Liver (tissue), 9 donors: ENCODE data around the gene CCR6. TPM values are rescaled to one million over a fixed set of nuclear protein-coding genes. Genes with fewer than 3 reads are reported as not detected.

Experiments
- DNase-seq: peaks from one replicate; pipeline ENCODE4 v3.0.0-alpha.2; 2017; ENCODE audit warnings: low spot score
- H3K27ac ChIP-seq, 2 donors: one replicate each; pipeline ENCODE4 v1.7.0; 2013; ENCODE audit warnings: inconsistent platforms in 2 of 2, low read length in 2 of 2, control low read depth in 1 of 2, low read depth in 1 of 2, mild to moderate bottlenecking in 1 of 2
- H3K27me3 ChIP-seq, 4 donors: one replicate each; pipeline versions ENCODE4 v1.6.1 to v1.7.0; 2013; ENCODE audit warnings: low read length in 3 of 4, inconsistent platforms in 1 of 4, mild to moderate bottlenecking in 1 of 4, moderate library complexity in 1 of 4; ENCODE audit not compliant: control insufficient read depth in 4 of 4, insufficient read depth in 4 of 4
- H3K36me3 ChIP-seq, 4 donors: one replicate each; pipeline versions ENCODE4 v1.6.1 to v1.7.0; 2013; ENCODE audit warnings: low read length in 3 of 4, mild to moderate bottlenecking in 3 of 4, low read depth in 1 of 4, moderate library complexity in 1 of 4; ENCODE audit not compliant: control insufficient read depth in 4 of 4, insufficient read depth in 3 of 4
- H3K4me1 ChIP-seq, 4 donors: one replicate each; pipeline versions ENCODE4 v1.6.1 to v1.7.0; 2013; ENCODE audit warnings: low read length in 3 of 4, mild to moderate bottlenecking in 3 of 4, moderate library complexity in 1 of 4; ENCODE audit not compliant: control insufficient read depth in 4 of 4, insufficient read depth in 4 of 4
- H3K4me3 ChIP-seq, 3 donors: one replicate each; pipeline versions ENCODE4 v1.6.1 to v1.7.0; 2013; ENCODE audit warnings: low read length in 3 of 3, control low read depth in 1 of 3, low read depth in 1 of 3, mild to moderate bottlenecking in 1 of 3
- H3K9ac ChIP-seq, 2 donors: one replicate each; pipeline ENCODE4 v1.7.0; 2013; ENCODE audit warnings: low read length in 2 of 2, mild to moderate bottlenecking in 2 of 2, moderate library complexity in 2 of 2, control low read depth in 1 of 2, low read depth in 1 of 2
- H3K9me3 ChIP-seq, 4 donors: one replicate each; pipeline versions ENCODE4 v1.6.1 to v1.7.0; 2013; ENCODE audit warnings: low read length in 3 of 4; ENCODE audit not compliant: control insufficient read depth in 4 of 4
- EGR1 ChIP-seq, 2 donors: IDR thresholded peaks; 2 replicates each; pipeline ENCODE4 v1.6.1; 2016 to 2018; ENCODE audit warnings: antibody characterized with exemption in 2 of 2, low read depth in 2 of 2
- FOXA1 ChIP-seq: IDR thresholded peaks from 2 replicates; pipeline ENCODE4 v1.6.1; 2016; ENCODE audit warnings: antibody characterized with exemption
- FOXA2 ChIP-seq: IDR thresholded peaks from 2 replicates; pipeline ENCODE4 v1.6.1; 2016; ENCODE audit warnings: antibody characterized with exemption
- HNF4G ChIP-seq: IDR thresholded peaks from 2 replicates; pipeline ENCODE4 v1.6.1; 2016; ENCODE audit warnings: antibody characterized with exemption
- JUND ChIP-seq, 2 donors: IDR thresholded peaks; 2 replicates each; pipeline ENCODE4 v1.6.1; 2016; ENCODE audit warnings: antibody characterized with exemption in 2 of 2
- NR2F2 ChIP-seq: IDR thresholded peaks from 2 replicates; pipeline ENCODE4 v1.6.1; 2016; ENCODE audit warnings: antibody characterized with exemption
- RAD21 ChIP-seq, 2 donors: IDR thresholded peaks; 2 replicates each; pipeline ENCODE4 v1.6.1; 2016; ENCODE audit warnings: antibody characterized with exemption in 2 of 2, mild to moderate bottlenecking in 2 of 2
- RXRA ChIP-seq, 2 donors: IDR thresholded peaks; 2 replicates each; pipeline ENCODE4 v1.6.1; 2017 to 2018; ENCODE audit warnings: antibody characterized with exemption in 2 of 2, mild to moderate bottlenecking in 1 of 2
- SP1 ChIP-seq: IDR thresholded peaks from 2 replicates; pipeline ENCODE4 v1.6.1; 2018; ENCODE audit warnings: antibody characterized with exemption, mild to moderate bottlenecking
- TAF1 ChIP-seq: conservative IDR thresholded peaks from 2 replicates; pipeline ENCODE4 v1.6.1; 2016; ENCODE audit warnings: antibody characterized with exemption, mild to moderate bottlenecking
- YY1 ChIP-seq: IDR thresholded peaks from 2 replicates; pipeline ENCODE4 v1.6.1; 2016; ENCODE audit warnings: antibody characterized with exemption, mild to moderate bottlenecking
- WGBS: extraction: QIAGEN DNeasy Blood & Tissue Kit; methylation state at CpG from one replicate; pipeline ENCODE4 v1.1.7; 2013; 5-methylcytosine and 5-hydroxymethylcytosine counted together
- polyA plus RNA-seq, 2 donors: library from polyadenylated mRNA; stranded (reverse) in 1 of 2; unstranded in 1 of 2; fragments of 200-250 nt in 1 of 2; fragments of >200 nt in 1 of 2; fragmentation: Nextera tagmentation in 1 of 2; extraction: Ambion mirVana in 1 of 2; gene quantifications; one replicate each; pipeline versions ENCODE4 v1.2.1 to v1.2.3, GENCODE V29; 2013 to 2015
- total RNA-seq, 2 donors: library from RNA; depleted of rRNA; stranded (reverse); fragments of >200 nt; gene quantifications; one replicate each; pipeline ENCODE4 v1.2.3, GENCODE V29; 2014
- TF ChIP-seq, protein P1 (sequence below): IDR thresholded peaks from 2 replicates; pipeline ENCODE4 v1.6.1; 2016; ENCODE audit warnings: antibody characterized with exemption
- TF ChIP-seq, protein P2 (sequence below): IDR thresholded peaks from 2 replicates; pipeline ENCODE4 v1.6.1; 2016; ENCODE audit warnings: antibody characterized with exemption
- TF ChIP-seq, protein P3 (sequence below): IDR thresholded peaks from 2 replicates; pipeline ENCODE4 v1.6.1; 2016; ENCODE audit warnings: antibody characterized with exemption, mild to moderate bottlenecking
- donor health status: healthy.
- donor health status: healthy.
- donor health status: healthy.
- donor health status: healthy.
- donor health status: healthy.

The CCR6 gene
- total and polyA plus RNA-seq, 4 donors, result 0.02 to 8.4 TPM; not detected in 2

DNA sequence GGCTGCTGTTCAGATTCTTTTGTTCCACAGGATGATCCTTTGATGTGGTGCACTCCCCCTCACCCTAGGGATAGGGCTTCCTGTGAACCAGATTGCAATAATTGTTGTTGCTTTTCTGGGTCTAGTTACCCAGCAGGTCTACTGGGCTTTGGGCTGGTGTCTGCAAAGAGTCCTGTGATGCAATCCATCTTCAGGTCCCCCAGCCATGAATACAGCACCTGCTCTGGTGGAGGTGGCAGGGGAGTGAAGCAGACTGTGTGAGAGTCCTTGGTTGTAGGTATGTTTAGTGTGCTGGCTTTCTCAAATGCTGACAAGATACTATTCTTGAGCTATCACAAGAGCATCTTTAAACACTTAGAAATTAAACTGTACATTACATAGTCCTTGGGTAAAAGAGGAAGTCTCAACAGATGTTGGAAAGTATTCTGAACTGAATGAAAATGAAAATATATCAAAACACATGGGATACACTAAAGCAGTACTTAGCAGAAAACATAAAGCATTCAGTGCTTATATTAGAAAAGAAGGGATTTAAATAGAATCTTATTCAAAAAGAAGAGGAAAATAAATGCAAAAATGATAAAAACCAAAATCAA lies 49.1 kb upstream of the CCR6 start:
- DNase-seq, result no peak
- Histone ChIP-seq H3K9me3 (peaks cover 0 to 3% (median 2%) of the 10 kb centered on the region in 4 donors), H3K27ac (no peak overlapping the region), H3K36me3 (no peaks in the 10 kb centered on the region), H3K4me1 (no peaks in the 10 kb centered on the region), H3K4me3 (no peak overlapping the region), H3K9ac (no peak overlapping the region), H3K27me3 (no peaks in the 10 kb centered on the region)
- TF ChIP-seq YY1 (no peak), EGR1 (IDR thresholded peaks at IDR 0.05; ENCODE audit: low read depth in 2 of 2) (no peak), SP1 (no peak), HNF4G (no peak), RAD21 (IDR thresholded peaks at IDR 0.05) (no peak), FOXA1 (no peak), RXRA (IDR thresholded peaks at IDR 0.05) (no peak), JUND (IDR thresholded peaks at IDR 0.05) (no peak), TAF1 (no peak), FOXA2 (no peak), NR2F2 (no peak)
- TF ChIP-seq, protein P1, sequence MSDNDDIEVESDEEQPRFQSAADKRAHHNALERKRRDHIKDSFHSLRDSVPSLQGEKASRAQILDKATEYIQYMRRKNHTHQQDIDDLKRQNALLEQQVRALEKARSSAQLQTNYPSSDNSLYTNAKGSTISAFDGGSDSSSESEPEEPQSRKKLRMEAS, result no peak
- TF ChIP-seq, protein P2, sequence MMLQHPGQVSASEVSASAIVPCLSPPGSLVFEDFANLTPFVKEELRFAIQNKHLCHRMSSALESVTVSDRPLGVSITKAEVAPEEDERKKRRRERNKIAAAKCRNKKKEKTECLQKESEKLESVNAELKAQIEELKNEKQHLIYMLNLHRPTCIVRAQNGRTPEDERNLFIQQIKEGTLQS, result no peak
- TF ChIP-seq, protein P3, sequence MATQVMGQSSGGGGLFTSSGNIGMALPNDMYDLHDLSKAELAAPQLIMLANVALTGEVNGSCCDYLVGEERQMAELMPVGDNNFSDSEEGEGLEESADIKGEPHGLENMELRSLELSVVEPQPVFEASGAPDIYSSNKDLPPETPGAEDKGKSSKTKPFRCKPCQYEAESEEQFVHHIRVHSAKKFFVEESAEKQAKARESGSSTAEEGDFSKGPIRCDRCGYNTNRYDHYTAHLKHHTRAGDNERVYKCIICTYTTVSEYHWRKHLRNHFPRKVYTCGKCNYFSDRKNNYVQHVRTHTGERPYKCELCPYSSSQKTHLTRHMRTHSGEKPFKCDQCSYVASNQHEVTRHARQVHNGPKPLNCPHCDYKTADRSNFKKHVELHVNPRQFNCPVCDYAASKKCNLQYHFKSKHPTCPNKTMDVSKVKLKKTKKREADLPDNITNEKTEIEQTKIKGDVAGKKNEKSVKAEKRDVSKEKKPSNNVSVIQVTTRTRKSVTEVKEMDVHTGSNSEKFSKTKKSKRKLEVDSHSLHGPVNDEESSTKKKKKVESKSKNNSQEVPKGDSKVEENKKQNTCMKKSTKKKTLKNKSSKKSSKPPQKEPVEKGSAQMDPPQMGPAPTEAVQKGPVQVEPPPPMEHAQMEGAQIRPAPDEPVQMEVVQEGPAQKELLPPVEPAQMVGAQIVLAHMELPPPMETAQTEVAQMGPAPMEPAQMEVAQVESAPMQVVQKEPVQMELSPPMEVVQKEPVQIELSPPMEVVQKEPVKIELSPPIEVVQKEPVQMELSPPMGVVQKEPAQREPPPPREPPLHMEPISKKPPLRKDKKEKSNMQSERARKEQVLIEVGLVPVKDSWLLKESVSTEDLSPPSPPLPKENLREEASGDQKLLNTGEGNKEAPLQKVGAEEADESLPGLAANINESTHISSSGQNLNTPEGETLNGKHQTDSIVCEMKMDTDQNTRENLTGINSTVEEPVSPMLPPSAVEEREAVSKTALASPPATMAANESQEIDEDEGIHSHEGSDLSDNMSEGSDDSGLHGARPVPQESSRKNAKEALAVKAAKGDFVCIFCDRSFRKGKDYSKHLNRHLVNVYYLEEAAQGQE, result no peak

DNA sequence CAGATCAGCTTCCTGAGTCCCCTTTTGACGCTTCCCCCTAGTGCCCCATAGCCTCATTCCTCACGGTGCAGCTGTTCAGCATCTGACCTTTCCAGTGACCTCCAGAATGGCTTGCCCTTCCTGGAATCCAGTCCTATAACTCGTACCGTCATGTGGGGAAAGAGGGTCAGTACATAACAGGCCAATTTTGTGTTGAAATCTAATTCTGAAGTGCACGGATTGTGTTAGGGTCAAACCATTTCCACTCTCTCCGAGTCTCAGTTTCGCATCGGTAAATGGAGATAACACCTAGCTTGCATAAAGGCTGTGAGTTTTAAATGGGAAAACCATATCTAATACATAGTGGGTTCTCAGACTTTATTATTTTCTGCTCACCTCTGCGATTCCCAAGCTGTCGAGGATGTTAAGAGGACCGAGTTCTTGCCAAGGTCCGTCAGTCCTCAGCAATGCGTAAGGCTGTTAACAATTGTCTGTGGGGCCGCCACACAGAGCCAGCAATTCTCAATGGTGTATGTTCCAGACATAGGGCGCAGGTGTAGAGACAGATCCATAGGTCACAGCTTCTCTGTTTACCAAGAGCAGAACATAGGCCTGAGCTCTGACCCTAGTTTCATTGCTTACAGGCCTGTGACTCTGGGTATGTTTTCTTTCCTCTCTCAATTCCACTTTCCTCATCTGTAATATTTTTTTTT lies 45.5 kb upstream of the CCR6 start:
- WGBS, result 80% methylated on average over 15 of the region's 15 CpGs

More for the DNA sequence above, 45.5 kb upstream of the CCR6 start:
- Histone ChIP-seq H3K27ac (no peak overlapping the region), H3K9me3 (peaks cover 0 to 3% (median under 1%) of the 10 kb centered on the region in 4 donors), H3K27me3 (no peaks in the 10 kb centered on the region), H3K4me3 (no peak overlapping the region), H3K36me3 (no peaks in the 10 kb centered on the region), H3K9ac (no peak overlapping the region), H3K4me1 (no peaks in the 10 kb centered on the region)
- TF ChIP-seq NR2F2, result peak; percentile 18
- TF ChIP-seq, protein P3, result no peak
- no peak for DNase-seq
